ENCODE results near the gene IKZF2. TPM values are rescaled to one million over a fixed set of nuclear protein-coding genes. Genes with fewer than 3 reads are reported as not detected.
A peak's percentile ranks its signal among the peaks of the same experiment; 100 is the strongest.

IKZF2 gene
- total and polyA plus RNA-seq, 5 donors from 2014 or later: 26.8 to 225 (median 35.3) TPM

- peaks cover 45% of the 10 kb centered on the region for H3K36me3 ChIP-seq (ENCODE audit: control insufficient read depth, insufficient read depth, low read length)
- H3K9me3 ChIP-seq (ENCODE audit: control insufficient read depth in 2 of 2, low read length in 2 of 2): no peaks in the 10 kb centered on the region
- H3K27me3 ChIP-seq (ENCODE audit: control insufficient read depth, insufficient read depth, low read length): no peaks in the 10 kb centered on the region
- Mint-ChIP-seq H3K9me3 (peaks cover 0 to 2% (median 0%) of the 10 kb centered on the region in 7 donors), H3K4me1 (peaks cover 42 to 68% (median 54%) of the 10 kb centered on the region in 4 donors), H3K4me3 (no peak overlapping the region), H3K27ac (peak overlapping the region in 2 of 3 donors; percentile 14 to 32), H3K36me3 (peaks cover 35% of the 10 kb centered on the region), H3K27me3 (no peaks in the 10 kb centered on the region)
- H3K4me1 ChIP-seq (ENCODE audit: control insufficient read depth, insufficient read depth, low read length, poor library complexity, severe bottlenecking): peaks cover 9% of the 10 kb centered on the region
- ATAC-seq (ENCODE audit: low read depth in 2 of 2) (no peak), DNase-seq (no peak)
- no peak overlapping the region for H3K27ac ChIP-seq (ENCODE audit: insufficient read depth, low read length, poor library complexity, severe bottlenecking)
- no peak overlapping the region for H3K4me3 ChIP-seq (ENCODE audit: low read depth, low read length)
These were observed 155.5 kb downstream of the IKZF2 start for GRCh38 chr2:212995920-212996319.

DNA sequence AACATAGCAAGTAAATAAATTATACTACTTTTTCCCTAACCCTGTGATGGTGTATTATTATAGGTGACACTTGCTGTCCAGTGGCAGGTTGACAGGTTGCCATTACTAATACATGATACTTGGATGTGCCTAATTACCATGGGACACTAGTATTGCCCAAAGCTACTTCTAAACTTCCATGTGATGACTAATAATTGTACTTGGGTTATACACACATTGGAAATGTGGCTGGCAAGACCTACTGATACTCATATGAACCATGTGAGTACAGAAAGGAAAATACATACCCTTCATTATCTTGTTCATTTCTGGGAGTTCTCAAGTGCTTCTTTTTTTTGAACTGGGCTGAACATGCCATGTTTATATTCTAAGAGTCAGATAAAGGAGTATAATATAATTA lies 156.4 kb downstream of the IKZF2 start:
- Histone ChIP-seq H3K27ac (ENCODE audit: insufficient read depth, low read length, poor library complexity, severe bottlenecking) (no peak overlapping the region), H3K4me1 (ENCODE audit: control insufficient read depth, insufficient read depth, low read length, poor library complexity, severe bottlenecking) (peaks cover 5% of the 10 kb centered on the region), H3K27me3 (ENCODE audit: control insufficient read depth, insufficient read depth, low read length) (no peaks in the 10 kb centered on the region), H3K36me3 (ENCODE audit: control insufficient read depth, insufficient read depth, low read length) (peaks cover 49% of the 10 kb centered on the region), H3K9me3 (ENCODE audit: control insufficient read depth in 2 of 2, low read length in 2 of 2) (no peaks in the 10 kb centered on the region), H3K4me3 (ENCODE audit: low read depth, low read length) (no peak overlapping the region)
- Mint-ChIP-seq H3K36me3 (peaks cover 35% of the 10 kb centered on the region), H3K27ac (no peak overlapping the region), H3K4me3 (no peak overlapping the region), H3K9me3 (peaks cover 0 to 2% (median 0%) of the 10 kb centered on the region in 7 donors), H3K27me3 (no peaks in the 10 kb centered on the region), H3K4me1 (peaks cover 41 to 64% (median 55%) of the 10 kb centered on the region in 4 donors)
- ATAC-seq (ENCODE audit: low read depth in 2 of 2) (no peak), DNase-seq (no peak)

DNA sequence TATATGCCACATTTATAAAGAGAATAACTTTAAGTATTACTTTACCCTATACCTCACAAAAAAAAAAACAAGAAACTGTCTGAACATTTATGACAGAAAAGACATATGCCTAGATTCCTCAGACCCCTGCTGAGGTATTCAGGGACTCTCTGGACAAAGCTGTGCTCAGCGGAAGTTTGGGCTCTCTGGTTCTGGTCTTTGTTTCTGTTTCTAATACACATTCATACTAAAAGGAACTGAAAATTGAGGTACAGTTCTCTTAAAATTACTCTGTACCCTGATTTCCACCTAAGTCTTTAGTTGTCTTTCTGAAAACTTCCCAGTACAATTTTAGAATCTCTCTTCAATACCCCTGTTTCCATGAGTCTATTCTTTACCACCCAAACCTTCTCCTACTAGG lies 160.3 kb downstream of the IKZF2 start:
- H3K27ac Mint-ChIP-seq: peak overlapping the region in 2 of 3 donors; percentile 42 to 95

GRCh38 chr2:212990697-212991096 lies 160.7 kb downstream of the IKZF2 start:
- Histone ChIP-seq H3K27ac (ENCODE audit: insufficient read depth, low read length, poor library complexity, severe bottlenecking) (no peak overlapping the region), H3K36me3 (ENCODE audit: control insufficient read depth, insufficient read depth, low read length) (peaks cover 71% of the 10 kb centered on the region), H3K27me3 (ENCODE audit: control insufficient read depth, insufficient read depth, low read length) (no peaks in the 10 kb centered on the region), H3K4me3 (ENCODE audit: low read depth, low read length) (no peak overlapping the region), H3K4me1 (ENCODE audit: control insufficient read depth, insufficient read depth, low read length, poor library complexity, severe bottlenecking) (no peaks in the 10 kb centered on the region), H3K9me3 (ENCODE audit: control insufficient read depth in 2 of 2, low read length in 2 of 2) (no peaks in the 10 kb centered on the region)
- peaks cover 18 to 36% (median 29%) of the 10 kb centered on the region in 4 donors for H3K4me1 Mint-ChIP-seq
- no peak for ATAC-seq (ENCODE audit: low read depth in 2 of 2)
- H3K36me3 Mint-ChIP-seq: peaks cover 51% of the 10 kb centered on the region
- no peak overlapping the region for H3K27ac Mint-ChIP-seq
- no peaks in the 10 kb centered on the region for H3K27me3 Mint-ChIP-seq
- H3K9me3 Mint-ChIP-seq: peaks cover 0 to 2% (median 0%) of the 10 kb centered on the region in 7 donors
- no peak for DNase-seq
- no peak overlapping the region for H3K4me3 Mint-ChIP-seq

More for the DNA sequence above, 160.3 kb downstream of the IKZF2 start:
- H3K4me1 ChIP-seq (ENCODE audit: control insufficient read depth, insufficient read depth, low read length, poor library complexity, severe bottlenecking): no peaks in the 10 kb centered on the region
- no peaks in the 10 kb centered on the region for H3K9me3 ChIP-seq (ENCODE audit: control insufficient read depth in 2 of 2, low read length in 2 of 2)
- Mint-ChIP-seq H3K4me3 (no peak overlapping the region), H3K4me1 (peaks cover 18 to 36% (median 29%) of the 10 kb centered on the region in 4 donors), H3K9me3 (peaks cover 0 to 2% (median 0%) of the 10 kb centered on the region in 7 donors), H3K27me3 (no peaks in the 10 kb centered on the region), H3K36me3 (peaks cover 51% of the 10 kb centered on the region)
- no peak for ATAC-seq (ENCODE audit: low read depth in 2 of 2)
- no peak for DNase-seq
- peaks cover 69% of the 10 kb centered on the region for H3K36me3 ChIP-seq (ENCODE audit: control insufficient read depth, insufficient read depth, low read length)
- H3K27me3 ChIP-seq (ENCODE audit: control insufficient read depth, insufficient read depth, low read length): no peaks in the 10 kb centered on the region
- no peak overlapping the region for H3K4me3 ChIP-seq (ENCODE audit: low read depth, low read length)
- no peak overlapping the region for H3K27ac ChIP-seq (ENCODE audit: insufficient read depth, low read length, poor library complexity, severe bottlenecking)

- no peak overlapping the region for H3K27ac ChIP-seq (ENCODE audit: insufficient read depth, low read length, poor library complexity, severe bottlenecking)
- H3K4me3 ChIP-seq (ENCODE audit: low read depth, low read length): no peak overlapping the region
- H3K27me3 Mint-ChIP-seq: no peaks in the 10 kb centered on the region
- DNase-seq (no peak), ATAC-seq (ENCODE audit: low read depth in 2 of 2) (no peak)
- peaks cover 10 to 24% (median 17%) of the 10 kb centered on the region in 4 donors for H3K4me1 Mint-ChIP-seq
- no peaks in the 10 kb centered on the region for H3K4me1 ChIP-seq (ENCODE audit: control insufficient read depth, insufficient read depth, low read length, poor library complexity, severe bottlenecking)
- peaks cover 32% of the 10 kb centered on the region for H3K36me3 Mint-ChIP-seq
- H3K27ac Mint-ChIP-seq: peak overlapping the region in 1 of 3 donors; percentile 31
- H3K9me3 Mint-ChIP-seq: no peaks in the 10 kb centered on the region
- peaks cover 59% of the 10 kb centered on the region for H3K36me3 ChIP-seq (ENCODE audit: control insufficient read depth, insufficient read depth, low read length)
- no peak overlapping the region for H3K4me3 Mint-ChIP-seq
- no peaks in the 10 kb centered on the region for H3K9me3 ChIP-seq (ENCODE audit: control insufficient read depth in 2 of 2, low read length in 2 of 2)
- H3K27me3 ChIP-seq (ENCODE audit: control insufficient read depth, insufficient read depth, low read length): no peaks in the 10 kb centered on the region
These were observed 163.9 kb downstream of the IKZF2 start for GRCh38 chr2:212987492-212987891.

DNA sequence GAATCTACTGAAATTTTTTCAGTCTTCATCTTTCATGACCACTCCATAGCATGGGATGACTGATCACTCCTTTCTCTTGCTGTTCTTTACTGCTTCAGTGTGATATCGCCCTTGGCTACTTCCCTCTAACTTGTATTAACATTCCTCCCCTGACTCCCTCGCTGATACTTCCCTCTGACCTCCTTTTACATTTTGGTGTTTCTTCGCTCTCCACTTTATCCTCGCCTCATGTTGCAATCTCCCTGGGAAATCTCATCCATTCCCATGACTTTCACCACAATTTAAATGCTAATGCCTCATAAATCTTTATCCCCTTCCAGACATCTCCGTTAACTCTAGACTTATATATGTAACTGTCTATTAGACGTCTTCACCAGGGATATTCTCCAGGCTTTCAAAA lies 167.3 kb downstream of the IKZF2 start:
- no peak for DNase-seq
- no peak overlapping the region for H3K27ac ChIP-seq (ENCODE audit: insufficient read depth, low read length, poor library complexity, severe bottlenecking)
- H3K4me3 ChIP-seq (ENCODE audit: low read depth, low read length): no peak overlapping the region
- H3K27me3 Mint-ChIP-seq: no peaks in the 10 kb centered on the region
- H3K36me3 Mint-ChIP-seq: peaks cover 36% of the 10 kb centered on the region
- H3K27me3 ChIP-seq (ENCODE audit: control insufficient read depth, insufficient read depth, low read length): no peaks in the 10 kb centered on the region
- peaks cover 17 to 29% (median 20%) of the 10 kb centered on the region in 4 donors for H3K4me1 Mint-ChIP-seq
- no peak overlapping the region for H3K27ac Mint-ChIP-seq
- H3K9me3 Mint-ChIP-seq: no peaks in the 10 kb centered on the region
- H3K9me3 ChIP-seq (ENCODE audit: control insufficient read depth in 2 of 2, low read length in 2 of 2): no peaks in the 10 kb centered on the region
- no peak overlapping the region for H3K4me3 Mint-ChIP-seq
- H3K4me1 ChIP-seq (ENCODE audit: control insufficient read depth, insufficient read depth, low read length, poor library complexity, severe bottlenecking): peaks cover 7% of the 10 kb centered on the region
- H3K36me3 ChIP-seq (ENCODE audit: control insufficient read depth, insufficient read depth, low read length): peaks cover 52% of the 10 kb centered on the region
- no peak for ATAC-seq (ENCODE audit: low read depth in 2 of 2)

- peaks cover 34% of the 10 kb centered on the region for H3K36me3 ChIP-seq (ENCODE audit: control insufficient read depth, insufficient read depth, low read length)
- peak overlapping the region; percentile 38 for H3K27ac ChIP-seq (ENCODE audit: insufficient read depth, low read length, poor library complexity, severe bottlenecking)
- no peak for DNase-seq
- peaks cover 0 to 3% (median 0%) of the 10 kb centered on the region in 7 donors for H3K9me3 Mint-ChIP-seq
- H3K9me3 ChIP-seq (ENCODE audit: control insufficient read depth in 2 of 2, low read length in 2 of 2): no peaks in the 10 kb centered on the region
- peak overlapping the region; percentile 62 to 80 (median 79) for H3K27ac Mint-ChIP-seq
- no peaks in the 10 kb centered on the region for H3K27me3 Mint-ChIP-seq
- peak overlapping the region; percentile 28 for H3K4me3 ChIP-seq (ENCODE audit: low read depth, low read length)
- peaks cover 25 to 40% (median 36%) of the 10 kb centered on the region in 4 donors for H3K4me1 Mint-ChIP-seq
- H3K36me3 Mint-ChIP-seq: peaks cover 34% of the 10 kb centered on the region
- H3K4me3 Mint-ChIP-seq: peak overlapping the region in 2 of 4 donors; percentile 1 to 5
- peak; percentile 34 to 46 for ATAC-seq (ENCODE audit: low read depth in 2 of 2)
- H3K4me1 ChIP-seq (ENCODE audit: control insufficient read depth, insufficient read depth, low read length, poor library complexity, severe bottlenecking): peaks cover 7% of the 10 kb centered on the region
- H3K27me3 ChIP-seq (ENCODE audit: control insufficient read depth, insufficient read depth, low read length): no peaks in the 10 kb centered on the region
These were observed 171.6 kb downstream of the IKZF2 start for GRCh38 chr2:212979799-212980198.

- DNase-seq: no peak
- Mint-ChIP-seq H3K36me3 (peaks cover 34% of the 10 kb centered on the region), H3K27ac (peak overlapping the region; percentile 25 to 80 (median 78)), H3K4me3 (no peak overlapping the region), H3K27me3 (no peaks in the 10 kb centered on the region), H3K9me3 (peaks cover 0 to 3% (median 0%) of the 10 kb centered on the region in 7 donors), H3K4me1 (peaks cover 30 to 45% (median 37%) of the 10 kb centered on the region in 4 donors)
- H3K4me3 ChIP-seq (ENCODE audit: low read depth, low read length): no peak overlapping the region
- no peak overlapping the region for H3K27ac ChIP-seq (ENCODE audit: insufficient read depth, low read length, poor library complexity, severe bottlenecking)
- no peak for ATAC-seq (ENCODE audit: low read depth in 2 of 2)
- no peaks in the 10 kb centered on the region for H3K27me3 ChIP-seq (ENCODE audit: control insufficient read depth, insufficient read depth, low read length)
- no peaks in the 10 kb centered on the region for H3K9me3 ChIP-seq (ENCODE audit: control insufficient read depth in 2 of 2, low read length in 2 of 2)
- H3K4me1 ChIP-seq (ENCODE audit: control insufficient read depth, insufficient read depth, low read length, poor library complexity, severe bottlenecking): peaks cover 7% of the 10 kb centered on the region
- peaks cover 34% of the 10 kb centered on the region for H3K36me3 ChIP-seq (ENCODE audit: control insufficient read depth, insufficient read depth, low read length)
These were observed 172.3 kb downstream of the IKZF2 start for GRCh38 chr2:212979046-212979612.

All from CD4-positive, CD25-positive, alpha-beta regulatory T cell (primary cell).